SKM-1 (cell line): Measurements from ENCODE around the gene KRT40.

ENCODE experiments used
- DNase-seq: peaks from one replicate; lab custom pipeline; 2025; ENCODE audit not compliant: unreplicated experiment; lab: John Stamatoyannopoulos, UW

KRT40 gene

GRCh38 chr17:40952661-40953060 lies 31.5 kb downstream of the KRT40 start:
- no peak for DNase-seq

GRCh38 chr17:40952154-40952553 lies 32.0 kb downstream of the KRT40 start:
- no peak for DNase-seq

GRCh38 chr17:40951011-40951622 lies 33.0 kb downstream of the KRT40 start:
- no peak for DNase-seq

- DNase-seq: no peak
Measured at GRCh38 chr17:40950176-40950575, 34.0 kb downstream of the KRT40 start.

GRCh38 chr17:40949418-40949817 lies 34.7 kb downstream of the KRT40 start:
- DNase-seq: no peak

GRCh38 chr17:40947929-40948328 lies 36.2 kb downstream of the KRT40 start:
- no peak for DNase-seq

GRCh38 chr17:40945414-40945813 lies 38.7 kb downstream of the KRT40 start:
- DNase-seq: no peak

- DNase-seq: no peak
Measured at GRCh38 chr17:40944531-40944930, 39.6 kb downstream of the KRT40 start.

- DNase-seq: no peak
Measured at GRCh38 chr17:40942553-40942952, 41.6 kb downstream of the KRT40 start.

GRCh38 chr17:40940266-40940665 lies 43.9 kb downstream of the KRT40 start:
- DNase-seq: no peak

GRCh38 chr17:40938981-40939380 lies 45.1 kb downstream of the KRT40 start:
- DNase-seq: no peak

- no peak for DNase-seq
Measured at GRCh38 chr17:40937384-40937819, 46.7 kb downstream of the KRT40 start, which contains the start of gene KRT23. TSS of gene KRT23 (minus strand) at chr17:40937646. CDS start at chr17:40936603, 1,043 bp downstream.

GRCh38 chr17:40936976-40937375 lies 47.1 kb downstream of the KRT40 start:
- no peak for DNase-seq

- no peak for DNase-seq
Measured at GRCh38 chr17:40936437-40936971, 47.6 kb downstream of the KRT40 start.

- no peak for DNase-seq
Measured at GRCh38 chr17:40935624-40936023, 48.5 kb downstream of the KRT40 start.

GRCh38 chr17:40932608-40933007 lies 51.5 kb downstream of the KRT40 start:
- DNase-seq: no peak

GRCh38 chr17:40931311-40931710 lies 52.8 kb downstream of the KRT40 start:
- DNase-seq: no peak
